ENCODE results near the gene PRAC1.

PRAC1 gene

DNA sequence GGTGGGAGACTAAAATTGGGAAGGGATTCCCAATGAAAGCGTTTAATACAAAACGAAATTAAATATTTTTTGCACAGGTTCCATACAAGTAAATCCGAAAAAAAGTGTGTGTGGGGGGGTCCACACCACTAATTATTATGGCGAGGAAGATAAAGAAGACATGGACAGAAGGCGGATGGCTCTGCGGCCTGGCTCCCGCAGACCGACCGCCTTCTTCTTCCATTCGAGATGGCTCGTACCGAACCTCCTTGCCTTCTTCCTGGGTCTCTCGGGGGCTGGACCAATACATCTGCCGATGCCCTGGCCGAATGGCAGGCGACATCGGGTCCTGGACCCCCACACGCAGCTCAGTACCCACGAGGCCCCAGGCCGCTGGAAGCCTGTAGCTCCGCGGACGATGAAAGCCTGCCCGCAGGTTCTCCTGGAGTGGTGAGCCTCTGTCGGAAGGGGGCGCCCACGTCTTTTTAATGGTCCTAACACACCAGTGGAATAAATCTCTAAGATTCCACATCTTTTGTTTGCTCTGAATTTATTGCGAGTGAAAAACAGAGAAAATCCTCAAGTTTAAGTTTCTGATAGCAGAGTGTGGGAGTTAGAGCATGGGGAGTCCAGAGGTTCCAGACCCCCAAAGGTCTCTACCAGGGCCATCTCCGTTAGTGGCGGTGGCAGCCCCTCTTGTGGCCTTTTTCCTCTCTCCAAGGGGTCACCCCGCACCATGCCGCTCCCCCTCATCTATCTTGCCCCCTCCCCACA is 2.1 kb upstream of the PRAC1 start:
- H3K9ac ChIP-seq (ENCODE audit: low read length): no peak overlapping the region
- H4K20me1 ChIP-seq (ENCODE audit: insufficient read depth, low read length): no peaks in the 10 kb centered on the region
- no peak overlapping the region for H3K27ac ChIP-seq (ENCODE audit: low read length)
- H3K4me2 ChIP-seq (ENCODE audit: low read length): peak overlapping the region; percentile 56
- H3K36me3 ChIP-seq (replicated peaks; ENCODE audit: low read depth, low read length): no peaks in the 10 kb centered on the region
- peaks cover 2% of the 10 kb centered on the region; the same call in 1 of the 2 replicates for H3K27me3 ChIP-seq (ENCODE audit: low read depth, low read length)
- H3K79me2 ChIP-seq (ENCODE audit: low read length): no peaks in the 10 kb centered on the region
- TF ChIP-seq EZH2phosphoT487 (IDR thresholded peaks at IDR 0.05; ENCODE audit: low read depth): no peak
- TF ChIP-seq, protein P1, sequence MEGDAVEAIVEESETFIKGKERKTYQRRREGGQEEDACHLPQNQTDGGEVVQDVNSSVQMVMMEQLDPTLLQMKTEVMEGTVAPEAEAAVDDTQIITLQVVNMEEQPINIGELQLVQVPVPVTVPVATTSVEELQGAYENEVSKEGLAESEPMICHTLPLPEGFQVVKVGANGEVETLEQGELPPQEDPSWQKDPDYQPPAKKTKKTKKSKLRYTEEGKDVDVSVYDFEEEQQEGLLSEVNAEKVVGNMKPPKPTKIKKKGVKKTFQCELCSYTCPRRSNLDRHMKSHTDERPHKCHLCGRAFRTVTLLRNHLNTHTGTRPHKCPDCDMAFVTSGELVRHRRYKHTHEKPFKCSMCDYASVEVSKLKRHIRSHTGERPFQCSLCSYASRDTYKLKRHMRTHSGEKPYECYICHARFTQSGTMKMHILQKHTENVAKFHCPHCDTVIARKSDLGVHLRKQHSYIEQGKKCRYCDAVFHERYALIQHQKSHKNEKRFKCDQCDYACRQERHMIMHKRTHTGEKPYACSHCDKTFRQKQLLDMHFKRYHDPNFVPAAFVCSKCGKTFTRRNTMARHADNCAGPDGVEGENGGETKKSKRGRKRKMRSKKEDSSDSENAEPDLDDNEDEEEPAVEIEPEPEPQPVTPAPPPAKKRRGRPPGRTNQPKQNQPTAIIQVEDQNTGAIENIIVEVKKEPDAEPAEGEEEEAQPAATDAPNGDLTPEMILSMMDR (IDR thresholded peaks at IDR 0.05; ENCODE audit: low read depth, low read length): peak; percentile 78
- H2AFZ ChIP-seq (ENCODE audit: low read depth, low read length): peak overlapping the region; percentile 74; the same call in 1 of the 2 replicates
- peaks cover 10% of the 10 kb centered on the region for H3K4me1 ChIP-seq (ENCODE audit: low read length)
- H3K4me3 ChIP-seq (ENCODE audit: low read length): peak overlapping the region; percentile 40; the same call in 1 of the 2 replicates
- no peaks in the 10 kb centered on the region for H3K9me3 ChIP-seq (ENCODE audit: insufficient read depth, low read length)

DNA sequence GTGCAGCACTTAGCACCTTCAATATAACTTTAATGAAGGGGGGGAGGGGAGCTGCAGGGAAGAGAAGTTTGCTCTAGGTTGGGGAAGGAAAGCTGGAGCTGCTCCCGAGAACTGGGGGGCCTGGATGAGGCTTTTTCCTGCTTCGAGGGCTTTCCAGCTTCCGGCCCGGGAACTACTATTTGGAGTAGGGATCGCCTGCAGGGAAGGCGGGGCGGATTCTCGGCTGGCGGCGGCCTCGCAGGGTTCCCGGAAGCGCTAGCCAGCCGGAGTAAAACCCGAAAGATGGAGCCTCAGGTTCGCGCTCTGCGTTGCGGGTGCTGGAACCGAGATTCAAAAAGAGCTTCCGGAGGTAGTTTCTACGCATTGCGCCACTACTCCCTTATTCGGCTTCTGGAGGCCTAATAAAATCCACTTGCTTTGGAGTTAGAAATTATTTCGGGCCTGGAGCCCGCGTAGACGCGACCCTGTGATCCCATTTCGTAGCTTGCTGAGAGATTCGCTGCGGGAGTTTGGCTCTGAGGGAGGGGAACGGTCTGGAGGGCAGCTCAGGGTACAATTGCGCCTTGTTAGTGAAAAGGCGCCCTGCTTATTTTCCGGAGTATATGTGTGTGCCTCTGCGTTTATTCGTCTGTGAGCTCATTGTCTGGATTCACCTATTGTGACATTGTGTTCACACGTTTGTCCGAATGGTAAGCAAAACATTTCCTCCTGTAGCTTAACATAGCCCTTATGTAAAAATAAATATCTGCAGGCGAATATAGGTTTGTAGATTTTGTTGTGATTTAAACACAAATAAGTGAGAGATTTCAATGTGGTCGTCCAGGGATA is 1.3 kb upstream of the PRAC1 start:
- Histone ChIP-seq H3K9me3 (ENCODE audit: insufficient read depth, low read length) (no peaks in the 10 kb centered on the region), H3K4me2 (ENCODE audit: low read length) (0 out of 2 replicates have a peak overlapping the region, but pooled peaks have one; percentile 56), H3K27me3 (ENCODE audit: low read depth, low read length) (no peaks in the 10 kb centered on the region), H3K9ac (ENCODE audit: low read length) (no peak overlapping the region), H3K4me1 (ENCODE audit: low read length) (peaks cover 7% of the 10 kb centered on the region), H3K27ac (ENCODE audit: low read length) (no peak overlapping the region), H2AFZ (ENCODE audit: low read depth, low read length) (no peak overlapping the region), H4K20me1 (ENCODE audit: insufficient read depth, low read length) (no peaks in the 10 kb centered on the region), H3K79me2 (ENCODE audit: low read length) (no peaks in the 10 kb centered on the region), H3K4me3 (ENCODE audit: low read length) (no peak overlapping the region), H3K36me3 (replicated peaks; ENCODE audit: low read depth, low read length) (no peaks in the 10 kb centered on the region)
- TF ChIP-seq EZH2phosphoT487 (IDR thresholded peaks at IDR 0.05; ENCODE audit: low read depth): no peak
- TF ChIP-seq, protein P1 (IDR thresholded peaks at IDR 0.05; ENCODE audit: low read depth, low read length): no peak

DNA sequence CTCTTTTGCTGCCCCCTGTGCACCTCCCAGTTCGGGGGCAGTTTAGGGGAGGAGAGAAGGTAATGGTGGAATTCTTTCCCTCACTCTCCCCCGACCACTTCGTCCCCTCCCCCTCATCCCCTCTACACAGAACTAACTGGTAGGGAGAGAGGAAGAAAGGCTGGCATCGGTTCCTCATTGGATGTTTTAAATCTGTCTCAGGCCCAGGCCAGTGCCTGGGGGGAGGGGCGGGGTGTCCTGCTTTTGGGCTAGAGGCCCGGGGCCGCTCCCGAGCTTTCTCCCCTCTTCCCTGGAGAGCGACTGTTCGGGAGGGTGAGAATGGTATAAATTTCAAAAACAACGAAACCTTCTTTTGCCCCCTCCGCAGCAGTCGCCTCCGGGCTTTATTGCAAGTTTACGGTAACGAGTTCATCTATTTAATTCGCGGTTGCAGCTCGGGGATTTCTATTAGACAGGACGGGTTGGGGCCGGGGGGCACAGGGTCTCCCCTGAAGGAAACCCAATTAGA is 651 bp upstream of the PRAC1 start, which contains the start of gene PRAC2:
Gene PRAC2 (plus strand): TSS at position 271 of the 508 bp plus-strand sequence. CDS start 1,226 bp downstream, outside the sequence.
- Histone ChIP-seq H3K4me3 (ENCODE audit: low read length) (no peak within 1 kb of the TSS), H3K36me3 (replicated peaks; ENCODE audit: low read depth, low read length) (no peaks in the 10 kb centered on the region), H3K79me2 (ENCODE audit: low read length) (no peaks in the 10 kb centered on the region), H3K9me3 (ENCODE audit: insufficient read depth, low read length) (no peaks in the 10 kb centered on the region), H3K27me3 (ENCODE audit: low read depth, low read length) (no peaks in the 10 kb centered on the region), H3K4me2 (ENCODE audit: low read length) (peak within 1 kb of the TSS; percentile 56; the same call in 1 of the 2 replicates), H2AFZ (ENCODE audit: low read depth, low read length) (no peak within 1 kb of the TSS), H3K9ac (ENCODE audit: low read length) (no peak within 1 kb of the TSS), H4K20me1 (ENCODE audit: insufficient read depth, low read length) (no peaks in the 10 kb centered on the region), H3K4me1 (ENCODE audit: low read length) (peaks cover 7% of the 10 kb centered on the region), H3K27ac (ENCODE audit: low read length) (no peak within 1 kb of the TSS)
- TF ChIP-seq, protein P1 (IDR thresholded peaks at IDR 0.05; ENCODE audit: low read depth, low read length): no peak
- TF ChIP-seq EZH2phosphoT487 (IDR thresholded peaks at IDR 0.05; ENCODE audit: low read depth): no peak

DNA sequence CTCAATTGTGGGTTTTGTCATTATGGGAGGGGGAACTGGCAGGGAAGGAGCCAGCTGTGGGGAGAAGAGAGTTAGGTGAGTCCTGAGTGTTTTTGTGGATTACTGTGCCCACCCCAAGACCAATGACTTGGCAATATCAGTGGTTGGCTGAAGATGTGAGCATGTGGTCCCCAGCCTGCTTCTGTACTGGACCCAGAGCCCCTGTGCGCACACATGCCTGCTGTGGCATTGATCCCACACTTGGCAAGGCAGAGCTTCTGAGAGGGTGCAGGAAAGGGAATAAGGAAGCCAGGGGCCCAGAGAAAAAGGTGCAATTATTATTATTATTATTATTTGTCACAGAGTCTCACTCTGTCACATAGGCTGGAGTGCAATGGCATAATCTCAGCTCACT is 1.3 kb downstream of the PRAC1 start:
- Histone ChIP-seq H2AFZ (ENCODE audit: low read depth, low read length) (no peak overlapping the region), H3K27ac (ENCODE audit: low read length) (no peak overlapping the region), H3K4me3 (ENCODE audit: low read length) (no peak overlapping the region), H3K36me3 (replicated peaks; ENCODE audit: low read depth, low read length) (no peaks in the 10 kb centered on the region), H3K79me2 (ENCODE audit: low read length) (no peaks in the 10 kb centered on the region), H3K9me3 (ENCODE audit: insufficient read depth, low read length) (no peaks in the 10 kb centered on the region), H3K4me1 (ENCODE audit: low read length) (peaks cover 7% of the 10 kb centered on the region), H4K20me1 (ENCODE audit: insufficient read depth, low read length) (no peaks in the 10 kb centered on the region), H3K4me2 (ENCODE audit: low read length) (no peak overlapping the region), H3K27me3 (ENCODE audit: low read depth, low read length) (no peaks in the 10 kb centered on the region), H3K9ac (ENCODE audit: low read length) (no peak overlapping the region)
- TF ChIP-seq, protein P1 (IDR thresholded peaks at IDR 0.05; ENCODE audit: low read depth, low read length): no peak
- TF ChIP-seq EZH2phosphoT487 (IDR thresholded peaks at IDR 0.05; ENCODE audit: low read depth): no peak
